ENCODE measurements around the gene ALG14.

ALG14 gene

GRCh38 chr1:95046359-95046758 is 26.4 kb downstream of the ALG14 start:
- H3K9me2 ChIP-seq (replicated peaks; ENCODE audit: control insufficient read depth, low read length): no peaks in the 10 kb centered on the region
- TF ChIP-seq CTCF (IDR thresholded peaks at IDR 0.05; ENCODE audit: low read depth, low read length, poor library complexity, severe bottlenecking): no peak
- no peak for TF ChIP-seq EZH2phosphoT487 (IDR thresholded peaks at IDR 0.05; ENCODE audit: borderline replicate concordance, low read length)
- H4K20me1 ChIP-seq (ENCODE audit: control insufficient read depth, insufficient read depth, low read depth, low read length): no peaks in the 10 kb centered on the region
- no peak overlapping the region for H3K27ac ChIP-seq (ENCODE audit: low read depth, low read length)
- H3K36me3 ChIP-seq (ENCODE audit: control insufficient read depth, low read length): no peaks in the 10 kb centered on the region
- H3F3A ChIP-seq (ENCODE audit: control insufficient read depth, insufficient read depth): no peaks in the 10 kb centered on the region
- H3K4me2 ChIP-seq (ENCODE audit: low read length): no peak overlapping the region
- no peaks in the 10 kb centered on the region for H3K27me3 ChIP-seq (ENCODE audit: control insufficient read depth, low read length)
- H3K9me3 ChIP-seq (ENCODE audit: control insufficient read depth, insufficient read depth, low read length): no peaks in the 10 kb centered on the region
- H3K4me1 ChIP-seq (ENCODE audit: control insufficient read depth, low read length): peaks cover 3% of the 10 kb centered on the region; the same call in 1 of the 2 replicates
- no peak overlapping the region for H3K4me3 ChIP-seq (ENCODE audit: low read length)
- H3K79me2 ChIP-seq (ENCODE audit: control insufficient read depth, low read length): no peaks in the 10 kb centered on the region

- Histone ChIP-seq H3F3A (ENCODE audit: control insufficient read depth, insufficient read depth) (no peaks in the 10 kb centered on the region), H3K9me2 (replicated peaks; ENCODE audit: control insufficient read depth, low read length) (no peaks in the 10 kb centered on the region), H3K4me1 (ENCODE audit: control insufficient read depth, low read length) (no peaks in the 10 kb centered on the region), H3K4me3 (ENCODE audit: low read length) (no peak overlapping the region), H3K4me2 (ENCODE audit: low read length) (no peak overlapping the region), H3K9me3 (ENCODE audit: control insufficient read depth, insufficient read depth, low read length) (no peaks in the 10 kb centered on the region), H4K20me1 (ENCODE audit: control insufficient read depth, insufficient read depth, low read depth, low read length) (no peaks in the 10 kb centered on the region), H3K27me3 (ENCODE audit: control insufficient read depth, low read length) (no peaks in the 10 kb centered on the region), H3K36me3 (ENCODE audit: control insufficient read depth, low read length) (no peaks in the 10 kb centered on the region), H3K79me2 (ENCODE audit: control insufficient read depth, low read length) (no peaks in the 10 kb centered on the region), H3K27ac (ENCODE audit: low read depth, low read length) (no peak overlapping the region)
- TF ChIP-seq CTCF (IDR thresholded peaks at IDR 0.05; ENCODE audit: low read depth, low read length, poor library complexity, severe bottlenecking) (peak; percentile 99), EZH2phosphoT487 (IDR thresholded peaks at IDR 0.05; ENCODE audit: borderline replicate concordance, low read length) (no peak)
These were observed 29.4 kb downstream of the ALG14 start for GRCh38 chr1:95043141-95043980.

- Histone ChIP-seq H3K9me3 (ENCODE audit: control insufficient read depth, insufficient read depth, low read length) (no peaks in the 10 kb centered on the region), H3K27me3 (ENCODE audit: control insufficient read depth, low read length) (no peaks in the 10 kb centered on the region), H3K4me3 (ENCODE audit: low read length) (no peak overlapping the region), H3K4me1 (ENCODE audit: control insufficient read depth, low read length) (no peaks in the 10 kb centered on the region), H3K9me2 (replicated peaks; ENCODE audit: control insufficient read depth, low read length) (no peaks in the 10 kb centered on the region), H3K36me3 (ENCODE audit: control insufficient read depth, low read length) (no peaks in the 10 kb centered on the region), H4K20me1 (ENCODE audit: control insufficient read depth, insufficient read depth, low read depth, low read length) (no peaks in the 10 kb centered on the region), H3F3A (ENCODE audit: control insufficient read depth, insufficient read depth) (no peaks in the 10 kb centered on the region), H3K4me2 (ENCODE audit: low read length) (no peak overlapping the region), H3K27ac (ENCODE audit: low read depth, low read length) (no peak overlapping the region), H3K79me2 (ENCODE audit: control insufficient read depth, low read length) (no peaks in the 10 kb centered on the region)
- TF ChIP-seq CTCF (IDR thresholded peaks at IDR 0.05; ENCODE audit: low read depth, low read length, poor library complexity, severe bottlenecking) (no peak), EZH2phosphoT487 (IDR thresholded peaks at IDR 0.05; ENCODE audit: borderline replicate concordance, low read length) (no peak)
These were observed 30.5 kb downstream of the ALG14 start for GRCh38 chr1:95042286-95042685.

All from DOHH2 (cell line).